Aorta (tissue), 5 donors: Measurements from ENCODE around the gene DGAT2L6. TPM values are rescaled to one million over a fixed set of nuclear protein-coding genes. Genes with fewer than 3 reads are reported as not detected.

Source experiments
- ATAC-seq: fragments of 200-7000 bp; cut with Tn5 transposase; one replicate; pipeline ENCODE4 v1.9.1; 2022; ENCODE audit warnings: moderate library complexity; ENCODE audit not compliant: low FRiP score
- DNase-seq, 2 donors: peaks; one replicate each; pipeline ENCODE4 v3.0.0-alpha.2; 2020
- H3K27ac ChIP-seq, 2 donors: one replicate each; pipeline ENCODE4 v1.5.1; 2013; ENCODE audit warnings: low read length in 2 of 2, mild to moderate bottlenecking in 2 of 2, moderate library complexity in 2 of 2, control low read depth in 1 of 2, inconsistent platforms in 1 of 2, low read depth in 1 of 2
- H3K27me3 ChIP-seq, 2 donors: one replicate each; pipeline ENCODE4 v1.6.1; 2013; ENCODE audit warnings: control low read depth in 1 of 2, low read length in 1 of 2, mild to moderate bottlenecking in 1 of 2, moderate library complexity in 1 of 2; ENCODE audit not compliant: insufficient read depth in 2 of 2, control insufficient read depth in 1 of 2
- H3K36me3 ChIP-seq, 2 donors: one replicate each; pipeline ENCODE4 v1.6.1; 2013; ENCODE audit warnings: control low read depth in 1 of 2, low read length in 1 of 2, mild to moderate bottlenecking in 1 of 2; ENCODE audit not compliant: insufficient read depth in 2 of 2, control insufficient read depth in 1 of 2
- H3K4me1 ChIP-seq, 2 donors: one replicate each; pipeline ENCODE4 v1.6.1; 2013; ENCODE audit warnings: low read length in 2 of 2, control low read depth in 1 of 2, mild to moderate bottlenecking in 1 of 2, moderate library complexity in 1 of 2; ENCODE audit not compliant: insufficient read depth in 2 of 2, control insufficient read depth in 1 of 2
- H3K4me3 ChIP-seq, 2 donors: one replicate each; pipeline ENCODE4 v1.5.1; 2013; ENCODE audit warnings: low read length in 2 of 2, control low read depth in 1 of 2, mild to moderate bottlenecking in 1 of 2
- H3K9me3 ChIP-seq: one replicate; pipeline ENCODE4 v1.6.1; 2013; ENCODE audit warnings: mild to moderate bottlenecking, low read length; ENCODE audit not compliant: control insufficient read depth
- WGBS, 2 donors: extraction: QIAGEN DNeasy Blood & Tissue Kit; methylation state at CpG; one replicate each; pipeline ENCODE4 v1.1.7; 2013; 5-methylcytosine and 5-hydroxymethylcytosine counted together
- intact Hi-C, 2 donors: fragments of 100-400 bp; cut with DNase I; formaldehyde crosslinking; loops; one replicate each; pipeline versions ENCODE4 v1.14.2 to v1.15.0; 2022
- polyA plus RNA-seq, 2 donors: library from polyadenylated mRNA; stranded (reverse); fragments of 200-250 nt; gene quantifications; one replicate each; pipeline ENCODE4 v1.2.3, GENCODE V29; 2013
- total RNA-seq, 2 donors: library from RNA; stranded (reverse); fragmentation: NEBNext Ultra II Directional; extraction: Animal tissue kit (Norgen Biotek cat#: 25700); gene quantifications; one replicate each; pipeline ENCODE4 v1.2.1, GENCODE V29; 2021
- donor health status: healthy with polysubstance abuse.
- donor health status: Bipolar disorder and iron deficiency.
- donor health status: DM: no; HTN: no; CAD: no.
- donor health status: DM: no; HTN: no; CAD: no.
- donor health status: DM: yes; HTN: yes; CAD: no.

DGAT2L6 gene
- total and polyA plus RNA-seq, 4 donors: not detected

DNA sequence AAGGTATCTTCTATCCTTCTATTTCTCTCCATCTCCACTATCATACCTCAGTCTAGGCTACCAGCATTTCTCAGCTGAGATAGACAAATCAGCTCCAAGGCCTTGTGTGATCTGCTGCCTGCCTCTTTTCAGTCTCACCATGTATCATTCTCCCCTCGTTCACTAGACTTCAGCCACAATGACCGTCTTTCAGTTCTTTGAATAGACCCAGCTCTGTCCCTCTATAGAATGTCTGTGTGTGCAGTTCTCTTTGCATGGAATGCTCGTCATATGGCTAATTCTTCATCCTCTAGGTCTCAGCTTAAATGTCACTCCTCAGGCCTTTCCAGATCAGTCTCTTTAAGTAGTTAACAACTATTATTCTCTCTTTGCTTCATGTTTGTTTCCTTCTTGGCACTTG is 37.5 kb upstream of the DGAT2L6 start:
- no peak overlapping the region for H3K4me3 ChIP-seq
- no peak overlapping the region for H3K27ac ChIP-seq
- no peaks in the 10 kb centered on the region for H3K27me3 ChIP-seq
- H3K9me3 ChIP-seq: no peaks in the 10 kb centered on the region
- ATAC-seq (no peak), DNase-seq (no peak)
- peaks cover 0 to 2% of the 10 kb centered on the region in 2 donors for H3K4me1 ChIP-seq
- intact Hi-C loops: loop anchor here in 1 of 2 donors (10.0 kb wide), 1 partner anchor 525 kb away; the partner anchor contains the start of gene EDA
- H3K36me3 ChIP-seq: no peaks in the 10 kb centered on the region
- 62 to 86% methylated on average over 3 of the region's 3 CpGs for WGBS, 2 donors

DNA sequence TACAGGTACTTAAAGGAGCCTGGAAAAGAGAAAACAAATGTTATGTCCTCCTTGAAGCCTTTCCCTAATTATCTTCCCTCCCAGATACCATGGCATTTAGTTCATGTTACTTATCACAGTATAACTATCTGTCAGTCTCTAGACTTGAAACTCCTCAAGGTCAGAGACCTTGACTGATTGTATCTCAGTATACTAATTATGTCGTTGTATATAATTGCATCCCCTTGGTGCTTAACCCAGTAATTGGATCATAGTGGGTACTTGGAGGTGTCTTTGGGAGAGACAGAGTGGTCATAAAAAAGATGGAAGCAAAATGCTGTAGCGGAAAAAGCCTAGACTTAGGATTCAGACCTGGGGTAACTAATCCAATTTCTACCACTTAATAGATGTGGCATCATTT is 35.9 kb upstream of the DGAT2L6 start:
- H3K9me3 ChIP-seq: no peaks in the 10 kb centered on the region
- ATAC-seq (no peak), DNase-seq (no peak)
- intact Hi-C loops: no loop called here
- WGBS, 2 donors: 92 to 97% methylated on average over 2 of the region's 2 CpGs
- no peaks in the 10 kb centered on the region for H3K4me1 ChIP-seq
- H3K4me3 ChIP-seq: no peak overlapping the region
- no peaks in the 10 kb centered on the region for H3K36me3 ChIP-seq
- H3K27ac ChIP-seq: no peak overlapping the region
- no peaks in the 10 kb centered on the region for H3K27me3 ChIP-seq

- DNase-seq (no peak), ATAC-seq (no peak)
- no peaks in the 10 kb centered on the region for H3K27me3 ChIP-seq
- H3K9me3 ChIP-seq: no peaks in the 10 kb centered on the region
- 78 to 87% methylated on average over 18 to 19 of the region's 19 CpGs for WGBS, 2 donors
- no peaks in the 10 kb centered on the region for H3K36me3 ChIP-seq
- H3K4me1 ChIP-seq: no peaks in the 10 kb centered on the region
- no peak overlapping the region for H3K27ac ChIP-seq
- no peak overlapping the region for H3K4me3 ChIP-seq
- intact Hi-C loops: no loop called here
Observed at GRCh38 chrX:70166601-70167590, 10.4 kb upstream of the DGAT2L6 start.

GRCh38 chrX:70168238-70169188 is 8.8 kb upstream of the DGAT2L6 start:
- ATAC-seq (peak; percentile 35), DNase-seq (no peak)
- H3K4me3 ChIP-seq: no peak overlapping the region
- WGBS, 2 donors: 18 to 28% methylated on average over 11 of the region's 11 CpGs
- H3K27me3 ChIP-seq: no peaks in the 10 kb centered on the region
- intact Hi-C loops: no loop called here
- H3K4me1 ChIP-seq: no peaks in the 10 kb centered on the region
- no peak overlapping the region for H3K27ac ChIP-seq
- H3K9me3 ChIP-seq: no peaks in the 10 kb centered on the region
- no peaks in the 10 kb centered on the region for H3K36me3 ChIP-seq

- Histone ChIP-seq H3K27ac (no peak overlapping the region), H3K9me3 (no peaks in the 10 kb centered on the region)
- intact Hi-C loops: no loop called here
Observed at GRCh38 chrX:70169281-70169680, 8.0 kb upstream of the DGAT2L6 start.

GRCh38 chrX:70171624-70172023 is 5.7 kb upstream of the DGAT2L6 start:
- Histone ChIP-seq H3K4me3 (no peak overlapping the region), H3K36me3 (no peaks in the 10 kb centered on the region), H3K4me1 (no peaks in the 10 kb centered on the region), H3K27ac (no peak overlapping the region), H3K9me3 (no peaks in the 10 kb centered on the region), H3K27me3 (no peaks in the 10 kb centered on the region)
- intact Hi-C loops: no loop called here
- DNase-seq (no peak), ATAC-seq (no peak)
- 80 to 91% methylated on average over 2 of the region's 2 CpGs for WGBS, 2 donors

More at GRCh38 chrX:70169281-70169680, 8.0 kb upstream of the DGAT2L6 start:
- DNase-seq: no peak
- no peak for ATAC-seq
- Histone ChIP-seq H3K4me3 (no peak overlapping the region), H3K36me3 (no peaks in the 10 kb centered on the region), H3K27me3 (no peaks in the 10 kb centered on the region), H3K4me1 (no peaks in the 10 kb centered on the region)
- 82 to 94% methylated on average over 7 of the region's 7 CpGs for WGBS, 2 donors

- H3K4me3 ChIP-seq: no peak overlapping the region
- WGBS, 2 donors: 78 to 92% methylated on average over 3 of the region's 3 CpGs
Observed at GRCh38 chrX:70172221-70172620, 5.1 kb upstream of the DGAT2L6 start.

DNA sequence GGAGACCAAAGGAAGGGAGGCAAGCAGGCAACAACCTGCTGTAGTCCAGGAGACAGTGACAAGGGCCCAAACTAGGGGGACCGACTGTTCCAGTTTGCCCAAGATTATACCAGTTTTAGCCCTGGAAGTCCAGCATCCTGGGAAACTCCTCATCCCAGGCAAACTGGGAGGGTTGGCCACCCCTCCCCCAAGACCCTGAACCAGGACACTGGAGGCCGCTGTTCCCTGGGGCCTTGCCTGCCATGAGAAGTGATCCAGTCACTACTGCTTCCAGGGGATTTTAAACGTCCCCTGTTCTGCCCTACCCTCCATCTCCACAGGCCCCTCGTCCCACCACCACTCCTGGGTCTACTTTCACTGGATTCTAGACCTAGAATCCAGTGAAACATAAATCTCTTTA is 4.3 kb upstream of the DGAT2L6 start:
- Histone ChIP-seq H3K27ac (no peak overlapping the region), H3K4me3 (no peak overlapping the region), H3K4me1 (no peaks in the 10 kb centered on the region), H3K9me3 (no peaks in the 10 kb centered on the region), H3K36me3 (no peaks in the 10 kb centered on the region), H3K27me3 (no peaks in the 10 kb centered on the region)
- WGBS, 2 donors: 57 to 83% methylated on average over 4 of the region's 4 CpGs
- DNase-seq (no peak), ATAC-seq (no peak)
- intact Hi-C loops: no loop called here

More at GRCh38 chrX:70172221-70172620, 5.1 kb upstream of the DGAT2L6 start:
- DNase-seq: no peak
- H3K36me3 ChIP-seq: no peaks in the 10 kb centered on the region
- intact Hi-C loops: no loop called here
- no peak overlapping the region for H3K27ac ChIP-seq
- no peaks in the 10 kb centered on the region for H3K27me3 ChIP-seq
- H3K4me1 ChIP-seq: no peaks in the 10 kb centered on the region
- ATAC-seq: no peak
- H3K9me3 ChIP-seq: no peaks in the 10 kb centered on the region
